A549 (cell line): ENCODE results near the gene PLS3. TPM values are rescaled to one million over a fixed set of nuclear protein-coding genes. Genes with fewer than 3 reads are reported as not detected.

Experiments
- ATAC-seq, 2 experiments: fragments of 200-7000 bp in 1 of 2; fragments of >200 bp in 1 of 2; cut with Nextera tagmentation in 1 of 2; cut with Tn5 transposase in 1 of 2; 3 replicates each; pipeline versions ENCODE4 v1.8.0 to v1.9.1; 2018 to 2020; ENCODE audit warnings: mild to moderate bottlenecking in 1 of 2, moderate library complexity in 1 of 2
- CTCF ChIA-PET: fragments of 300-600 bp; sonication (Branson Sonifier 250); formaldehyde crosslinking; extraction: SDS; loops from one replicate; lab custom pipeline; 2021; ENCODE audit warnings: antibody characterized with exemption, inconsistent platforms; lab: Yijun Ruan, JAX
- POLR2A ChIA-PET: fragments of 350-600 bp; formaldehyde crosslinking; extraction: SDS; loops from one replicate; lab custom pipeline; 2021; ENCODE audit warnings: antibody characterized with exemption, inconsistent platforms; lab: Yijun Ruan, JAX
- DNase-seq, 2 experiments: peaks; one replicate each; pipeline versions ENCODE4 v3.0.0 to v3.0.0-alpha.2; 2011 to 2016; ENCODE audit warnings: low read depth in 1 of 2, low spot score in 1 of 2
- FAIRE-seq: peaks from 2 replicates; lab custom pipeline; 2011; peaks lifted over from hg19 to GRCh38; lab: Jason Lieb, UNC
- H3K27ac ChIP-seq, 2 experiments: fragments of >200 bp; sonication (Bioruptor Twin); formaldehyde crosslinking; 3 replicates each; pipeline ENCODE4 v1.5.1; 2016 to 2017
- H3K4me1 ChIP-seq: fragments of >200 bp; sonication (Bioruptor Twin); formaldehyde crosslinking; 3 replicates; pipeline ENCODE4 v1.6.1; 2016
- H3K4me2 ChIP-seq: fragments of >200 bp; sonication (Bioruptor Twin); formaldehyde crosslinking; 3 replicates; pipeline ENCODE4 v1.6.1; 2016
- H3K4me3 ChIP-seq: fragments of >200 bp; sonication (Bioruptor Twin); formaldehyde crosslinking; 3 replicates; pipeline ENCODE4 v1.5.1; 2016
- H3K9me3 ChIP-seq: fragments of >200 bp; sonication (Bioruptor Twin); formaldehyde crosslinking; 3 replicates; pipeline ENCODE4 v1.6.1; 2016
- CBX2 ChIP-seq: fragments of 200-600 bp; sonication (generic); IDR thresholded peaks from 2 replicates; pipeline ENCODE4 v1.6.1; 2016; ENCODE audit warnings: low read depth, mild to moderate bottlenecking, borderline replicate concordance
- CBX8 ChIP-seq: fragments of 200-600 bp; sonication (generic); IDR thresholded peaks from 2 replicates; pipeline ENCODE4 v1.6.1; 2016
- EHF ChIP-seq: fragments of 250-450 bp; sonication (Bioruptor Pico); IDR thresholded peaks from 2 replicates; pipeline ENCODE4 v1.5.0; 2020; ENCODE audit warnings: mild to moderate bottlenecking
- EP300 ChIP-seq, 2 experiments: fragments of >200 bp; sonication (Bioruptor Twin); formaldehyde crosslinking; IDR thresholded peaks; 2 replicates in 1 of 2; 3 replicates in 1 of 2; pipeline ENCODE4 v1.6.1; 2016 to 2017
- FOSB ChIP-seq: fragments of 250-450 bp; sonication (Bioruptor Pico); IDR thresholded peaks from 2 replicates; pipeline ENCODE4 v1.5.0; 2020; ENCODE audit warnings: mild to moderate bottlenecking, moderate library complexity
- HEYL ChIP-seq: fragments of 250-450 bp; sonication (Bioruptor Pico); IDR thresholded peaks from 2 replicates; pipeline ENCODE4 v1.8.0; 2021; ENCODE audit warnings: mild to moderate bottlenecking, moderate library complexity
- HOXA7 ChIP-seq: fragments of 250-450 bp; sonication (Bioruptor Pico); IDR thresholded peaks from 2 replicates; pipeline ENCODE4 v1.5.0; 2020; ENCODE audit warnings: mild to moderate bottlenecking, moderate library complexity
- HOXB13 ChIP-seq: fragments of 250-450 bp; sonication (Bioruptor Pico); IDR thresholded peaks from 2 replicates; pipeline ENCODE4 v1.5.0; 2020; ENCODE audit warnings: low read depth, mild to moderate bottlenecking, moderate library complexity
- HOXB5 ChIP-seq: fragments of 250-450 bp; sonication (Bioruptor Pico); IDR thresholded peaks from 2 replicates; pipeline ENCODE4 v1.5.0; 2020; ENCODE audit warnings: mild to moderate bottlenecking, moderate library complexity
- JUN ChIP-seq, 2 experiments: fragments of >200 bp; sonication (Bioruptor Twin); formaldehyde crosslinking; IDR thresholded peaks; 2 replicates in 1 of 2; 3 replicates in 1 of 2; pipeline ENCODE4 v1.6.1; 2016 to 2017
- KDM1A ChIP-seq: fragments of 200-600 bp; sonication (generic); IDR thresholded peaks from 2 replicates; pipeline ENCODE4 v1.6.1; 2016; ENCODE audit warnings: low read depth, mild to moderate bottlenecking
- KDM5A ChIP-seq: fragments of 200-600 bp; sonication (generic); IDR thresholded peaks from 2 replicates; pipeline ENCODE4 v1.6.1; 2016; ENCODE audit warnings: antibody characterized with exemption, mild to moderate bottlenecking
- MAFK ChIP-seq: fragments of 450-650 bp; IDR thresholded peaks from 2 replicates; pipeline ENCODE4 v1.6.1; 2014; ENCODE audit not compliant: partially characterized antibody
- MAZ ChIP-seq: fragments of 150-350 bp; IDR thresholded peaks from 2 replicates; pipeline ENCODE4 v1.6.1; 2014; ENCODE audit warnings: antibody characterized with exemption, low read depth, low read length, borderline replicate concordance
- NFE2L2 ChIP-seq: fragments of 150-350 bp; conservative IDR thresholded peaks from 2 replicates; pipeline ENCODE4 v1.6.1; 2014; ENCODE audit warnings: low read length
- NPAS2 ChIP-seq: fragments of 250-450 bp; sonication (Bioruptor Pico); IDR thresholded peaks from 2 replicates; pipeline ENCODE4 v1.8.0; 2022; ENCODE audit warnings: mild to moderate bottlenecking, moderate library complexity, borderline replicate concordance
- NR3C1 ChIP-seq: fragments of >200 bp; sonication (Bioruptor Twin); formaldehyde crosslinking; IDR thresholded peaks from 3 replicates; pipeline ENCODE4 v1.6.1; 2017
- PHF8 ChIP-seq: fragments of 200-600 bp; sonication (generic); IDR thresholded peaks from 2 replicates; pipeline ENCODE4 v1.6.1; 2016; ENCODE audit warnings: low read depth, mild to moderate bottlenecking, antibody characterized with exemption, moderate library complexity, borderline replicate concordance
- POLR2AphosphoS2 ChIP-seq: conservative IDR thresholded peaks from 2 replicates; pipeline ENCODE4 v1.6.1; 2012; ENCODE audit warnings: low read length, improper control_type of control experiment, inconsistent platforms
- RAD21 ChIP-seq, 2 experiments: fragments of >200 bp in 1 of 2; sonication (Bioruptor Twin) in 1 of 2; formaldehyde crosslinking in 1 of 2; IDR thresholded peaks in 1 of 2; conservative IDR thresholded peaks in 1 of 2; 2 replicates in 1 of 2; 3 replicates in 1 of 2; pipeline ENCODE4 v1.6.1; 2012 to 2018; ENCODE audit warnings: inconsistent platforms in 1 of 2
- RFX5 ChIP-seq: fragments of 450-650 bp; IDR thresholded peaks from 2 replicates; pipeline ENCODE4 v1.7.1; 2014; ENCODE audit warnings: antibody characterized with exemption, mild to moderate bottlenecking, moderate library complexity
- RNF2 ChIP-seq: fragments of 200-600 bp; sonication (generic); IDR thresholded peaks from 2 replicates; pipeline ENCODE4 v1.6.1; 2016; ENCODE audit warnings: low read depth, mild to moderate bottlenecking, antibody characterized with exemption, moderate library complexity, borderline replicate concordance
- SMC3 ChIP-seq: fragments of >200 bp; sonication (Bioruptor Twin); formaldehyde crosslinking; IDR thresholded peaks from 3 replicates; pipeline ENCODE4 v1.6.1; 2018; ENCODE audit warnings: inconsistent platforms
- SREBF2 ChIP-seq: fragments of 450-650 bp; IDR thresholded peaks from 2 replicates; pipeline ENCODE4 v1.6.1; 2014; ENCODE audit warnings: mild to moderate bottlenecking, moderate library complexity
- TFCP2L1 ChIP-seq: fragments of 250-450 bp; sonication (Bioruptor Pico); IDR thresholded peaks from 2 replicates; pipeline ENCODE4 v1.5.0; 2021; ENCODE audit warnings: mild to moderate bottlenecking
- TP53 ChIP-seq: fragments of 250-450 bp; sonication (Bioruptor Pico); IDR thresholded peaks from 2 replicates; pipeline ENCODE4 v1.5.0; 2021; ENCODE audit warnings: mild to moderate bottlenecking, moderate library complexity
- ZFP36 ChIP-seq: fragments of 450-650 bp; IDR thresholded peaks from 2 replicates; pipeline ENCODE4 v1.6.1; 2014; ENCODE audit warnings: borderline replicate concordance; ENCODE audit not compliant: partially characterized antibody
- ZNF302 ChIP-seq: fragments of 250-450 bp; sonication (Bioruptor Pico); IDR thresholded peaks from 2 replicates; pipeline ENCODE4 v1.9.0; 2021; ENCODE audit warnings: inconsistent platforms, mild to moderate bottlenecking, moderate library complexity
- WGBS: methylation state at CpG from one replicate; pipeline ENCODE4 v1.1.6; 2017; ENCODE audit errors: missing lambda C conversion rate; 5-methylcytosine and 5-hydroxymethylcytosine counted together
- polyA plus RNA-seq, 4 experiments: library from polyadenylated mRNA; depleted of rRNA in 3 of 4; stranded (reverse); fragments of >200 nt; fragmentation: RNase III in 1 of 4; extraction: RNeasy Plus Mini Kit Qiagen cat#74134 plus additional on column Dnase treatment in 1 of 4; gene quantifications; 2 replicates in 3 of 4; 3 replicates in 1 of 4; pipeline ENCODE4 v1.2.3, GENCODE V29; 2011 to 2017
- TF ChIP-seq, protein P1 (sequence below): IDR thresholded peaks from 2 replicates; pipeline ENCODE4 v1.6.1; 2012
- TF ChIP-seq, protein P2 (sequence below): fragments of 150-350 bp; IDR thresholded peaks from 2 replicates; pipeline ENCODE4 v1.6.1; 2014; ENCODE audit warnings: low read depth, mild to moderate bottlenecking, low read length
- TF ChIP-seq, protein P3 (sequence below): fragments of 450-650 bp; IDR thresholded peaks from 2 replicates; pipeline ENCODE4 v1.6.1; 2014; ENCODE audit warnings: antibody characterized with exemption
- TF ChIP-seq, protein P4 (sequence below): fragments of >200 bp; sonication (Bioruptor Twin); formaldehyde crosslinking; IDR thresholded peaks from 3 replicates; pipeline ENCODE4 v1.6.1; 2016

Gene PLS3
- polyA plus RNA-seq, 2 of the 4 experiments (the other 2 are of a cell fraction) = 303 to 437 TPM

DNA sequence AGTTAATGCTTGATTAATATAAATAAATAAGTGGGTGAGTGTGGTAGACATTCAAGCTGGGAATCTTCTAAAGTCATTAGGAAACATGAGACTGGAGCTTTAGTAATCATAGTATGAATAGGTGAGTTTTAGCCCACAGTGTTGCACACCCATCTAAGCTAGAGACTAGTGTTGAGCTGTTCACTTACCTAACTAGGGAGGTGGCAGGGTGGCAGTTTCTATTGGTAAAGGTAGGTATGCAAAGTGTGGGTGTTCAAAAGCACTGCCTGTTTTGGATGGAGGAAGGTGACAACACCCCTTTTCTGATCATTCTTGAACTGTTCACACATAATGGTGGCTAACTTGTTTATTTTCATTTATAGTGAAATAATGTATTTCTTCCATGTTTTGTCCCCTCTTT lies 41.3 kb downstream of the PLS3 start:
- CTCF ChIA-PET = interaction anchor here (1.1 kb wide), 1 partner anchor 41 kb away, joined by 3 read pairs; no protein-coding TSS in a partner anchor
- H3K4me3 ChIP-seq = no peak overlapping the region
- FAIRE-seq (no peak), ATAC-seq (peak in 1 of 2 experiments; percentile 38; a peak in 2 of 6 replicates), DNase-seq (no peak)
- H3K4me2 ChIP-seq = peak overlapping the region; percentile 29; the same call in 1 of the 3 replicates
- TF ChIP-seq MAFK = no peak
- no peak for TF ChIP-seq HEYL (CRISPR knock-in tag)
- TF ChIP-seq HOXB5 (CRISPR knock-in tag) = no peak
- TF ChIP-seq CBX2 = no peak
- no peak for TF ChIP-seq SMC3
- TF ChIP-seq RAD21 (conservative IDR thresholded peaks at IDR 0.05 in 1 of 2, IDR thresholded peaks at IDR 0.05 in 1 of 2) = no peak
- TF ChIP-seq PHF8 = no peak
- no peak for TF ChIP-seq SREBF2
- TF ChIP-seq TP53 (CRISPR knock-in tag) = no peak
- TF ChIP-seq FOSB = no peak
- no peak for TF ChIP-seq EHF (CRISPR knock-in tag)
- TF ChIP-seq, protein P1, sequence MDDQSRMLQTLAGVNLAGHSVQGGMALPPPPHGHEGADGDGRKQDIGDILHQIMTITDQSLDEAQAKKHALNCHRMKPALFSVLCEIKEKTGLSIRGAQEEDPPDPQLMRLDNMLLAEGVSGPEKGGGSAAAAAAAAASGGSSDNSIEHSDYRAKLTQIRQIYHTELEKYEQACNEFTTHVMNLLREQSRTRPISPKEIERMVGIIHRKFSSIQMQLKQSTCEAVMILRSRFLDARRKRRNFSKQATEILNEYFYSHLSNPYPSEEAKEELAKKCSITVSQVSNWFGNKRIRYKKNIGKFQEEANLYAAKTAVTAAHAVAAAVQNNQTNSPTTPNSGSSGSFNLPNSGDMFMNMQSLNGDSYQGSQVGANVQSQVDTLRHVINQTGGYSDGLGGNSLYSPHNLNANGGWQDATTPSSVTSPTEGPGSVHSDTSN = no peak
- TF ChIP-seq, protein P2, sequence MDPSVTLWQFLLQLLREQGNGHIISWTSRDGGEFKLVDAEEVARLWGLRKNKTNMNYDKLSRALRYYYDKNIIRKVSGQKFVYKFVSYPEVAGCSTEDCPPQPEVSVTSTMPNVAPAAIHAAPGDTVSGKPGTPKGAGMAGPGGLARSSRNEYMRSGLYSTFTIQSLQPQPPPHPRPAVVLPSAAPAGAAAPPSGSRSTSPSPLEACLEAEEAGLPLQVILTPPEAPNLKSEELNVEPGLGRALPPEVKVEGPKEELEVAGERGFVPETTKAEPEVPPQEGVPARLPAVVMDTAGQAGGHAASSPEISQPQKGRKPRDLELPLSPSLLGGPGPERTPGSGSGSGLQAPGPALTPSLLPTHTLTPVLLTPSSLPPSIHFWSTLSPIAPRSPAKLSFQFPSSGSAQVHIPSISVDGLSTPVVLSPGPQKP = no peak
- no peak for TF ChIP-seq KDM5A
- no peak for TF ChIP-seq MAZ
- TF ChIP-seq HOXA7 (CRISPR knock-in tag) = no peak
- TF ChIP-seq TFCP2L1 = no peak
- TF ChIP-seq CBX8 = no peak
- TF ChIP-seq RNF2 = no peak
- no peak overlapping the region for H3K27ac ChIP-seq
- peaks cover 47% of the 10 kb centered on the region for H3K4me1 ChIP-seq
- POLR2A ChIA-PET = no interaction called here
- no peaks in the 10 kb centered on the region for H3K9me3 ChIP-seq

DNA sequence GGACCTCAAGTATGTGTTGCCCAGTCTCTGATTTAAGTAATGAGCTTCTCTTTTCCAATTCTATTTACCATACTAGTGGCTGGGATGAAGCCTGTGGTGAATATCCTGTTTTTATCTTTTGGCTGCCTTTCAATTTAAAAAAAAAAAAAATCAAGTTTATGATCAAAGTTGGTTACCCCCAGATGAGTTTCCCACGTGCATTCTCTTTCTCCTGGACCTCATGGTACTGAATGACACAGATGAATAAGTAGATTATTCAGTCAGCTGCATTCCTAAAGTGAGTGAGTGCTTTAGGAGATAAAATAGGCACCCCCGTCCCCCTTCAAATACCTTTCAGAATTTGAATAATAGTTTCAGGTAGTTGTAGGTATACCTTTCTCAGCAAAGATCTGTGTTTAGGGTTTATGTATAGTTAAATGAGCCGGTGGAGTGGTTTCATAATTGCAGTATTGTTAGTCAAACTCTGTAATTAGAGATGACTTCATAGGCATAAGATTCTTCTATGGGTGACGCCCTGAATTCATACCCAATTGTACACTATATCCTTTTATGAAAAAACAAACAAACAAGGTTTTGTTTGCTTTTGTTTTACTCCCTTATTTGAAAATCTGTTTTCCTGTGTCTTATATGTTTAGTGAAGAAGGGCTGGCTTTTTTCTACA lies 41.9 kb downstream of the PLS3 start:
- Histone ChIP-seq H3K4me2 (peak overlapping the region; percentile 29; the same call in 1 of the 3 replicates), H3K4me1 (peaks cover 47% of the 10 kb centered on the region), H3K9me3 (no peaks in the 10 kb centered on the region), H3K4me3 (no peak overlapping the region), H3K27ac (peak overlapping the region in 1 of 2 experiments; percentile 26; a peak in 1 of 6 replicates)
- POLR2A ChIA-PET = no interaction called here
- CTCF ChIA-PET = interaction anchor here (0.7 to 1.1 kb wide), 2 partner anchors 40 to 339 kb away, joined by 3 read pairs; no protein-coding TSS in a partner anchor
- ATAC-seq = no peak; a peak in 1 of 6 replicates
- WGBS = 52% methylated on average over 4 of the region's 4 CpGs
- TF ChIP-seq, protein P3, sequence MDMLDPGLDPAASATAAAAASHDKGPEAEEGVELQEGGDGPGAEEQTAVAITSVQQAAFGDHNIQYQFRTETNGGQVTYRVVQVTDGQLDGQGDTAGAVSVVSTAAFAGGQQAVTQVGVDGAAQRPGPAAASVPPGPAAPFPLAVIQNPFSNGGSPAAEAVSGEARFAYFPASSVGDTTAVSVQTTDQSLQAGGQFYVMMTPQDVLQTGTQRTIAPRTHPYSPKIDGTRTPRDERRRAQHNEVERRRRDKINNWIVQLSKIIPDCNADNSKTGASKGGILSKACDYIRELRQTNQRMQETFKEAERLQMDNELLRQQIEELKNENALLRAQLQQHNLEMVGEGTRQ = no peak
- TF ChIP-seq HOXB13 (CRISPR knock-in tag) (no peak), EP300 (IDR thresholded peaks at IDR 0.05) (no peak), ZFP36 (no peak), TFCP2L1 (no peak), RFX5 (no peak), PHF8 (no peak), NPAS2 (no peak), KDM1A (no peak), POLR2AphosphoS2 (no peak), NR3C1 (no peak), NFE2L2 (no peak), JUN (IDR thresholded peaks at IDR 0.05) (no peak), MAFK (no peak), CBX2 (no peak), ZNF302 (CRISPR knock-in tag) (no peak)
- TF ChIP-seq, protein P4, sequence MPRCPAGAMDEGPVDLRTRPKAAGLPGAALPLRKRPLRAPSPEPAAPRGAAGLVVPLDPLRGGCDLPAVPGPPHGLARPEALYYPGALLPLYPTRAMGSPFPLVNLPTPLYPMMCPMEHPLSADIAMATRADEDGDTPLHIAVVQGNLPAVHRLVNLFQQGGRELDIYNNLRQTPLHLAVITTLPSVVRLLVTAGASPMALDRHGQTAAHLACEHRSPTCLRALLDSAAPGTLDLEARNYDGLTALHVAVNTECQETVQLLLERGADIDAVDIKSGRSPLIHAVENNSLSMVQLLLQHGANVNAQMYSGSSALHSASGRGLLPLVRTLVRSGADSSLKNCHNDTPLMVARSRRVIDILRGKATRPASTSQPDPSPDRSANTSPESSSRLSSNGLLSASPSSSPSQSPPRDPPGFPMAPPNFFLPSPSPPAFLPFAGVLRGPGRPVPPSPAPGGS = no peak
- no peak for FAIRE-seq
- no peak for DNase-seq
